GM23338 (cell line): Measurements from ENCODE around the gene SCFD2. TPM values are rescaled to one million over a fixed set of nuclear protein-coding genes. Genes with fewer than 3 reads are reported as not detected.

ENCODE experiments used
- ATAC-seq: fragments of 200-7000 bp; cut with Tn5 transposase; 3 replicates; pipeline ENCODE4 v1.9.1; 2020
- DNase-seq: peaks from one replicate; pipeline ENCODE4 v3.0.0-alpha.2; 2015; ENCODE audit warnings: low spot score
- H2AFZ ChIP-seq: fragments of 200-600 bp; sonication (generic); 2 replicates; pipeline ENCODE4 v1.8.0; 2016; ENCODE audit warnings: antibody characterized with exemption, mild to moderate bottlenecking, moderate library complexity
- H3F3A ChIP-seq: fragments of 200-600 bp; sonication (generic); replicated peaks from 2 replicates; pipeline ENCODE4 v1.8.0; 2017; ENCODE audit warnings: antibody characterized with exemption, mixed run types, low read depth
- H3K27ac ChIP-seq: fragments of 200-600 bp; sonication (generic); 2 replicates; pipeline ENCODE4 v1.6.1; 2016; ENCODE audit warnings: low read depth
- H3K27me3 ChIP-seq: fragments of 200-600 bp; sonication (generic); 2 replicates; pipeline ENCODE4 v1.8.0; 2016; ENCODE audit warnings: mild to moderate bottlenecking, mixed run types, moderate library complexity; ENCODE audit not compliant: insufficient read depth
- H3K36me3 ChIP-seq: fragments of 200-600 bp; sonication (generic); 2 replicates; pipeline ENCODE4 v1.8.0; 2016; ENCODE audit warnings: mild to moderate bottlenecking; ENCODE audit not compliant: insufficient read depth
- H3K4me1 ChIP-seq: fragments of 200-600 bp; sonication (generic); 2 replicates; pipeline ENCODE4 v1.8.0; 2016; ENCODE audit warnings: mild to moderate bottlenecking, moderate library complexity; ENCODE audit not compliant: insufficient read depth
- H3K4me2 ChIP-seq: fragments of 200-600 bp; sonication (generic); 2 replicates; pipeline ENCODE4 v1.7.1; 2017; ENCODE audit warnings: mixed run types
- H3K4me3 ChIP-seq: fragments of 200-600 bp; sonication (generic); 2 replicates; pipeline ENCODE4 v1.6.1; 2016; ENCODE audit warnings: mixed run types
- H3K79me2 ChIP-seq: fragments of 200-600 bp; sonication (generic); replicated peaks from 2 replicates; pipeline ENCODE4 v1.8.0; 2017; ENCODE audit warnings: mild to moderate bottlenecking; ENCODE audit not compliant: insufficient read depth
- H3K9me2 ChIP-seq: fragments of 200-600 bp; sonication (generic); 2 replicates; pipeline ENCODE4 v1.8.0; 2017; ENCODE audit not compliant: insufficient read depth
- H4K20me1 ChIP-seq: fragments of 200-600 bp; sonication (generic); replicated peaks from 2 replicates; pipeline ENCODE4 v1.8.0; 2017; ENCODE audit warnings: mild to moderate bottlenecking; ENCODE audit not compliant: insufficient read depth
- H3K27ac Mint-ChIP-seq: 2 replicates; pipeline ENCODE4 v1.8.0; 2020; ENCODE audit warnings: inconsistent platforms, mild to moderate bottlenecking, moderate library complexity, mixed read lengths
- H3K27me3 Mint-ChIP-seq: 3 replicates; pipeline ENCODE4 v1.8.0; 2022; ENCODE audit warnings: low read depth, mild to moderate bottlenecking, moderate library complexity, mixed read lengths, inconsistent platforms; ENCODE audit not compliant: insufficient read depth, poor library complexity
- H3K36me3 Mint-ChIP-seq: 3 replicates; pipeline ENCODE4 v1.8.0; 2021; ENCODE audit warnings: low read depth, mild to moderate bottlenecking, inconsistent platforms, moderate library complexity, mixed read lengths
- H3K4me1 Mint-ChIP-seq: 3 replicates; pipeline ENCODE4 v1.8.0; 2020; ENCODE audit warnings: mild to moderate bottlenecking, inconsistent platforms, mixed read lengths
- H3K4me3 Mint-ChIP-seq: 3 replicates; pipeline ENCODE4 v1.8.0; 2021; ENCODE audit warnings: moderate library complexity, mild to moderate bottlenecking, inconsistent platforms, mixed read lengths
- H3K9me3 Mint-ChIP-seq: 3 replicates; pipeline ENCODE4 v1.8.0; 2020; ENCODE audit warnings: moderate library complexity, mild to moderate bottlenecking, inconsistent platforms, mixed read lengths
- CREB1 ChIP-seq: fragments of 250-450 bp; sonication (Bioruptor Pico); IDR thresholded peaks from 2 replicates; pipeline ENCODE4 v1.5.0; 2020; ENCODE audit warnings: low read depth, mild to moderate bottlenecking, moderate library complexity
- EZH2 ChIP-seq: fragments of 200-600 bp; sonication (generic); IDR thresholded peaks from one replicate; pipeline ENCODE4 v1.8.0; 2017; ENCODE audit warnings: antibody characterized with exemption, mild to moderate bottlenecking, low read depth; ENCODE audit not compliant: unreplicated experiment
- EZH2phosphoT487 ChIP-seq: fragments of 200-600 bp; sonication (generic); IDR thresholded peaks from one replicate; pipeline ENCODE4 v1.8.1; 2018; ENCODE audit warnings: antibody characterized with exemption; ENCODE audit not compliant: unreplicated experiment
- JUNB ChIP-seq: IDR thresholded peaks from one replicate; pipeline ENCODE4 v1.6.1; 2016; ENCODE audit warnings: antibody characterized with exemption; ENCODE audit not compliant: unreplicated experiment
- NANOG ChIP-seq: IDR thresholded peaks from 2 replicates; pipeline ENCODE4 v1.6.1; 2016; ENCODE audit warnings: antibody characterized with exemption, borderline replicate concordance
- POLR2AphosphoS5 ChIP-seq: IDR thresholded peaks from 2 replicates; pipeline ENCODE4 v1.6.1; 2016; ENCODE audit warnings: antibody characterized with exemption, low read depth
- STAT1 ChIP-seq: IDR thresholded peaks from one replicate; pipeline ENCODE4 v1.6.1; 2016; ENCODE audit warnings: antibody characterized with exemption; ENCODE audit not compliant: unreplicated experiment
- ZNF114 ChIP-seq: fragments of 250-450 bp; sonication (Bioruptor Pico); IDR thresholded peaks from 2 replicates; pipeline ENCODE4 v1.5.0; 2020; ENCODE audit warnings: mild to moderate bottlenecking, moderate library complexity
- ZNF331 ChIP-seq: fragments of 250-450 bp; sonication (Bioruptor Pico); IDR thresholded peaks from 2 replicates; pipeline ENCODE4 v1.5.0; 2020; ENCODE audit warnings: low read depth, mild to moderate bottlenecking, moderate library complexity
- polyA plus RNA-seq: library from polyadenylated mRNA; unstranded; fragments of >200 nt; fragmentation: Nextera tagmentation; extraction: Ambion mirVana; gene quantifications from 2 replicates; pipeline ENCODE4 v1.2.1, GENCODE V29; 2016
- total RNA-seq: library from RNA; depleted of rRNA; stranded (reverse); fragments of >200 nt; shearing (Covaris generic); gene quantifications from 2 replicates; pipeline ENCODE4 v1.2.3, GENCODE V29; 2014
- TF ChIP-seq, protein P1 (sequence below): IDR thresholded peaks from 2 replicates; pipeline ENCODE4 v1.6.1; 2016; ENCODE audit warnings: antibody characterized with exemption
- TF ChIP-seq, protein P2 (sequence below): fragments of 250-450 bp; sonication (Bioruptor Pico); IDR thresholded peaks from 2 replicates; pipeline ENCODE4 v1.5.0; 2020; ENCODE audit warnings: mild to moderate bottlenecking, moderate library complexity
- TF ChIP-seq, protein P3 (sequence below), 2 experiments: fragments of 200-600 bp in 1 of 2; sonication (generic) in 1 of 2; conservative IDR thresholded peaks; 2 replicates each; pipeline versions ENCODE4 v1.5.1 to v1.6.1; 2016 to 2017; ENCODE audit warnings: antibody characterized with exemption in 2 of 2, low read depth in 2 of 2, mild to moderate bottlenecking in 2 of 2, moderate library complexity in 1 of 2
- TF ChIP-seq, protein P4 (sequence below): IDR thresholded peaks from one replicate; pipeline ENCODE4 v1.6.1; 2018; ENCODE audit warnings: antibody characterized with exemption; ENCODE audit not compliant: unreplicated experiment

SCFD2 gene
- total and polyA plus RNA-seq, 2 experiments from 2014 or later = 5.7 to 17.5 TPM

DNA sequence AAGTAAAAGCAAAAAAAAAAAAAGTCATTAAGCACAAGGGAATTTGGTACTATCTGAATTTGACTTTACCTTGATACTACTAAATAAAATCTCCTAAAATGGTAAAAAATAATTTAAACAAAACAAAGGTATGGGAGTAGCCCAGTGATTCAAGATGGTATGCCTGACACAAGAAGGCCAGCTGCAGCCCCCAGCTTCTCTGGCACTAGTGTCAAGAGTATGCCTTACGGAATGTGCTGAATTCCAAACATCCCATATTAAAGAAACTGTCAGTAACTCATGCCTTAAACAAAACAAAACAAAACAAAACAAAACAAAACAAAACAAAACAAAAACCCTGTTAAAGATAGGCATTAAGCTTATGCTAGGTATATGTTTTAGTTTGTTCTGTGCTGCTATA lies 422.9 kb downstream of the SCFD2 start:
- DNase-seq (peak; percentile 11), ATAC-seq (no peak)
- Histone ChIP-seq H3K27ac (no peak overlapping the region), H3K4me2 (no peak overlapping the region), H3K79me2 (no peaks in the 10 kb centered on the region), H4K20me1 (no peaks in the 10 kb centered on the region), H3K9me2 (no peaks in the 10 kb centered on the region), H3K36me3 (no peaks in the 10 kb centered on the region), H3K4me3 (no peak overlapping the region), H3K4me1 (no peaks in the 10 kb centered on the region), H3K27me3 (no peaks in the 10 kb centered on the region), H3F3A (no peaks in the 10 kb centered on the region), H2AFZ (no peak overlapping the region)
- Mint-ChIP-seq H3K27me3 (peaks cover 3% of the 10 kb centered on the region), H3K9me3 (no peaks in the 10 kb centered on the region), H3K36me3 (no peaks in the 10 kb centered on the region), H3K4me3 (no peak overlapping the region), H3K4me1 (peaks cover 13% of the 10 kb centered on the region), H3K27ac (no peak overlapping the region)
- TF ChIP-seq, protein P1, sequence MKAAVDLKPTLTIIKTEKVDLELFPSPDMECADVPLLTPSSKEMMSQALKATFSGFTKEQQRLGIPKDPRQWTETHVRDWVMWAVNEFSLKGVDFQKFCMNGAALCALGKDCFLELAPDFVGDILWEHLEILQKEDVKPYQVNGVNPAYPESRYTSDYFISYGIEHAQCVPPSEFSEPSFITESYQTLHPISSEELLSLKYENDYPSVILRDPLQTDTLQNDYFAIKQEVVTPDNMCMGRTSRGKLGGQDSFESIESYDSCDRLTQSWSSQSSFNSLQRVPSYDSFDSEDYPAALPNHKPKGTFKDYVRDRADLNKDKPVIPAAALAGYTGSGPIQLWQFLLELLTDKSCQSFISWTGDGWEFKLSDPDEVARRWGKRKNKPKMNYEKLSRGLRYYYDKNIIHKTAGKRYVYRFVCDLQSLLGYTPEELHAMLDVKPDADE = no peak
- TF ChIP-seq ZNF331 (CRISPR knock-in tag) (no peak), NANOG (no peak), ZNF114 (CRISPR knock-in tag) (no peak), CREB1 (no peak), EZH2phosphoT487 (no peak), STAT1 (no peak), EZH2 (no peak), JUNB (no peak), POLR2AphosphoS5 (no peak)
- TF ChIP-seq, protein P2, sequence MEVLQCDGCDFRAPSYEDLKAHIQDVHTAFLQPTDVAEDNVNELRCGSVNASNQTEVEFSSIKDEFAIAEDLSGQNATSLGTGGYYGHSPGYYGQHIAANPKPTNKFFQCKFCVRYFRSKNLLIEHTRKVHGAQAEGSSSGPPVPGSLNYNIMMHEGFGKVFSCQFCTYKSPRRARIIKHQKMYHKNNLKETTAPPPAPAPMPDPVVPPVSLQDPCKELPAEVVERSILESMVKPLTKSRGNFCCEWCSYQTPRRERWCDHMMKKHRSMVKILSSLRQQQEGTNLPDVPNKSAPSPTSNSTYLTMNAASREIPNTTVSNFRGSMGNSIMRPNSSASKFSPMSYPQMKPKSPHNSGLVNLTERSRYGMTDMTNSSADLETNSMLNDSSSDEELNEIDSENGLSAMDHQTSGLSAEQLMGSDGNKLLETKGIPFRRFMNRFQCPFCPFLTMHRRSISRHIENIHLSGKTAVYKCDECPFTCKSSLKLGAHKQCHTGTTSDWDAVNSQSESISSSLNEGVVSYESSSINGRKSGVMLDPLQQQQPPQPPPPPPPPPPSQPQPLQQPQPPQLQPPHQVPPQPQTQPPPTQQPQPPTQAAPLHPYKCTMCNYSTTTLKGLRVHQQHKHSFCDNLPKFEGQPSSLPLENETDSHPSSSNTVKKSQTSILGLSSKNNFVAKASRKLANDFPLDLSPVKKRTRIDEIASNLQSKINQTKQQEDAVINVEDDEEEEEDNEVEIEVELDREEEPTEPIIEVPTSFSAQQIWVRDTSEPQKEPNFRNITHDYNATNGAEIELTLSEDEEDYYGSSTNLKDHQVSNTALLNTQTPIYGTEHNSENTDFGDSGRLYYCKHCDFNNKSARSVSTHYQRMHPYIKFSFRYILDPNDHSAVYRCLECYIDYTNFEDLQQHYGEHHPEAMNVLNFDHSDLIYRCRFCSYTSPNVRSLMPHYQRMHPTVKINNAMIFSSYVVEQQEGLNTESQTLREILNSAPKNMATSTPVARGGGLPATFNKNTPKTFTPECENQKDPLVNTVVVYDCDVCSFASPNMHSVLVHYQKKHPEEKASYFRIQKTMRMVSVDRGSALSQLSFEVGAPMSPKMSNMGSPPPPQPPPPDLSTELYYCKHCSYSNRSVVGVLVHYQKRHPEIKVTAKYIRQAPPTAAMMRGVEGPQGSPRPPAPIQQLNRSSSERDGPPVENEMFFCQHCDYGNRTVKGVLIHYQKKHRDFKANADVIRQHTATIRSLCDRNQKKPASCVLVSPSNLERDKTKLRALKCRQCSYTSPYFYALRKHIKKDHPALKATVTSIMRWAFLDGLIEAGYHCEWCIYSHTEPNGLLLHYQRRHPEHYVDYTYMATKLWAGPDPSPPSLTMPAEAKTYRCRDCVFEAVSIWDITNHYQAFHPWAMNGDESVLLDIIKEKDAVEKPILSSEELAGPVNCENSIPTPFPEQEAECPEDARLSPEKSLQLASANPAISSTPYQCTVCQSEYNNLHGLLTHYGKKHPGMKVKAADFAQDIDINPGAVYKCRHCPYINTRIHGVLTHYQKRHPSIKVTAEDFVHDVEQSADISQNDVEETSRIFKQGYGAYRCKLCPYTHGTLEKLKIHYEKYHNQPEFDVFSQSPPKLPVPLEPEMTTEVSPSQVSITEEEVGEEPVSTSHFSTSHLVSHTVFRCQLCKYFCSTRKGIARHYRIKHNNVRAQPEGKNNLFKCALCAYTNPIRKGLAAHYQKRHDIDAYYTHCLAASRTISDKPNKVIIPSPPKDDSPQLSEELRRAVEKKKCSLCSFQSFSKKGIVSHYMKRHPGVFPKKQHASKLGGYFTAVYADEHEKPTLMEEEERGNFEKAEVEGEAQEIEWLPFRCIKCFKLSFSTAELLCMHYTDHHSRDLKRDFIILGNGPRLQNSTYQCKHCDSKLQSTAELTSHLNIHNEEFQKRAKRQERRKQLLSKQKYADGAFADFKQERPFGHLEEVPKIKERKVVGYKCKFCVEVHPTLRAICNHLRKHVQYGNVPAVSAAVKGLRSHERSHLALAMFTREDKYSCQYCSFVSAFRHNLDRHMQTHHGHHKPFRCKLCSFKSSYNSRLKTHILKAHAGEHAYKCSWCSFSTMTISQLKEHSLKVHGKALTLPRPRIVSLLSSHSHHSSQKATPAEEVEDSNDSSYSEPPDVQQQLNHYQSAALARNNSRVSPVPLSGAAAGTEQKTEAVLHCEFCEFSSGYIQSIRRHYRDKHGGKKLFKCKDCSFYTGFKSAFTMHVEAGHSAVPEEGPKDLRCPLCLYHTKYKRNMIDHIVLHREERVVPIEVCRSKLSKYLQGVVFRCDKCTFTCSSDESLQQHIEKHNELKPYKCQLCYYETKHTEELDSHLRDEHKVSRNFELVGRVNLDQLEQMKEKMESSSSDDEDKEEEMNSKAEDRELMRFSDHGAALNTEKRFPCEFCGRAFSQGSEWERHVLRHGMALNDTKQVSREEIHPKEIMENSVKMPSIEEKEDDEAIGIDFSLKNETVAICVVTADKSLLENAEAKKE (CRISPR knock-in tag) = no peak
- TF ChIP-seq, protein P3, sequence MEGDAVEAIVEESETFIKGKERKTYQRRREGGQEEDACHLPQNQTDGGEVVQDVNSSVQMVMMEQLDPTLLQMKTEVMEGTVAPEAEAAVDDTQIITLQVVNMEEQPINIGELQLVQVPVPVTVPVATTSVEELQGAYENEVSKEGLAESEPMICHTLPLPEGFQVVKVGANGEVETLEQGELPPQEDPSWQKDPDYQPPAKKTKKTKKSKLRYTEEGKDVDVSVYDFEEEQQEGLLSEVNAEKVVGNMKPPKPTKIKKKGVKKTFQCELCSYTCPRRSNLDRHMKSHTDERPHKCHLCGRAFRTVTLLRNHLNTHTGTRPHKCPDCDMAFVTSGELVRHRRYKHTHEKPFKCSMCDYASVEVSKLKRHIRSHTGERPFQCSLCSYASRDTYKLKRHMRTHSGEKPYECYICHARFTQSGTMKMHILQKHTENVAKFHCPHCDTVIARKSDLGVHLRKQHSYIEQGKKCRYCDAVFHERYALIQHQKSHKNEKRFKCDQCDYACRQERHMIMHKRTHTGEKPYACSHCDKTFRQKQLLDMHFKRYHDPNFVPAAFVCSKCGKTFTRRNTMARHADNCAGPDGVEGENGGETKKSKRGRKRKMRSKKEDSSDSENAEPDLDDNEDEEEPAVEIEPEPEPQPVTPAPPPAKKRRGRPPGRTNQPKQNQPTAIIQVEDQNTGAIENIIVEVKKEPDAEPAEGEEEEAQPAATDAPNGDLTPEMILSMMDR (conservative IDR thresholded peaks at IDR 0.05; ENCODE audit: low read depth in 2 of 2) = no peak
- TF ChIP-seq, protein P4, sequence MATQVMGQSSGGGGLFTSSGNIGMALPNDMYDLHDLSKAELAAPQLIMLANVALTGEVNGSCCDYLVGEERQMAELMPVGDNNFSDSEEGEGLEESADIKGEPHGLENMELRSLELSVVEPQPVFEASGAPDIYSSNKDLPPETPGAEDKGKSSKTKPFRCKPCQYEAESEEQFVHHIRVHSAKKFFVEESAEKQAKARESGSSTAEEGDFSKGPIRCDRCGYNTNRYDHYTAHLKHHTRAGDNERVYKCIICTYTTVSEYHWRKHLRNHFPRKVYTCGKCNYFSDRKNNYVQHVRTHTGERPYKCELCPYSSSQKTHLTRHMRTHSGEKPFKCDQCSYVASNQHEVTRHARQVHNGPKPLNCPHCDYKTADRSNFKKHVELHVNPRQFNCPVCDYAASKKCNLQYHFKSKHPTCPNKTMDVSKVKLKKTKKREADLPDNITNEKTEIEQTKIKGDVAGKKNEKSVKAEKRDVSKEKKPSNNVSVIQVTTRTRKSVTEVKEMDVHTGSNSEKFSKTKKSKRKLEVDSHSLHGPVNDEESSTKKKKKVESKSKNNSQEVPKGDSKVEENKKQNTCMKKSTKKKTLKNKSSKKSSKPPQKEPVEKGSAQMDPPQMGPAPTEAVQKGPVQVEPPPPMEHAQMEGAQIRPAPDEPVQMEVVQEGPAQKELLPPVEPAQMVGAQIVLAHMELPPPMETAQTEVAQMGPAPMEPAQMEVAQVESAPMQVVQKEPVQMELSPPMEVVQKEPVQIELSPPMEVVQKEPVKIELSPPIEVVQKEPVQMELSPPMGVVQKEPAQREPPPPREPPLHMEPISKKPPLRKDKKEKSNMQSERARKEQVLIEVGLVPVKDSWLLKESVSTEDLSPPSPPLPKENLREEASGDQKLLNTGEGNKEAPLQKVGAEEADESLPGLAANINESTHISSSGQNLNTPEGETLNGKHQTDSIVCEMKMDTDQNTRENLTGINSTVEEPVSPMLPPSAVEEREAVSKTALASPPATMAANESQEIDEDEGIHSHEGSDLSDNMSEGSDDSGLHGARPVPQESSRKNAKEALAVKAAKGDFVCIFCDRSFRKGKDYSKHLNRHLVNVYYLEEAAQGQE = no peak
